ENCODE data around the gene IFI30. TPM values are rescaled to one million over a fixed set of nuclear protein-coding genes. Genes with fewer than 3 reads are reported as not detected.
"Not testable (repeated sequence)": the region's sequence is repeated elsewhere in the genome, so short reads cannot be mapped to it uniquely, and the experiment has no call there.

IFI30 gene
- total RNA-seq, 6 experiments from 2014 or later: 4.9 to 9.0 (median 6.0) TPM

DNA sequence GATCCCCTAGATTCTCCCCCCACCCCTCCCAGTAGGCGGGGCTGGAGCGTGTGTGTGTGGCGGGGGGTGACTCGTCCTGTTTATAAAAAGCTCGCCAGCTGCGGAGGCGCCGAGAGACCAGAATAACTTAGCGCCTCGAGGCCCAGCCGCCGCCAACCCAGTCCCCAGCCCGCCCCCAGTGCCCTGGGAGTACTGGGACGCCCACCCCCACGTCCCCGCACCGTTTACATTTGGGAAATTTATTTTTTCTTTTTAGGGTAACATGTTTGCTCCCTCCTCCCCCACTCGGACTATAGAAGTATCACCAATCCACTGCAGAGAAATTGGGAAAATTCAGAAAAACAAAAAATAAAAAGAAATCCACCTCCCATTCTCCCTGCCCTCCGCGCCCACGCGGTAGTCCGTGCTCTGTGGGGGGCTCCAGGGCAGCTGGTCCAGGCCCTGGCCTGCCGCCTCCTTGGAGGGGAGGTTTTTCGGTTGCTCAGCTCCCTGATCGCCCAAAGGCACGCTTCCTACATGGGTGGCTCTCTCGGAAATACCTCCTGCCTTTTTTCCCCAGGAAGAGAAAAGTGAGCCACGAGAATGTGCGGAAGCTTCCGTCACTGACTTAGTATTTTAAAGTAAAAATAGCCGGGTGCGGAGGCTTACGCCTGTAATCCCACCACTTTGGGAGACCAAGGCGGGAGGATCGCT is 31.7 kb downstream of the IFI30 start:
- DNase-seq: peak; percentile 50
- peaks cover 5% of the 10 kb centered on the region for H3K27me3 Mint-ChIP-seq (ENCODE audit: insufficient read depth)
- H3K9me3 Mint-ChIP-seq: no peaks in the 10 kb centered on the region
- peak overlapping the region; percentile 96 for H3K27ac Mint-ChIP-seq
- peak overlapping the region; percentile 94 for H3K4me3 Mint-ChIP-seq
- TF ChIP-seq, protein P1, sequence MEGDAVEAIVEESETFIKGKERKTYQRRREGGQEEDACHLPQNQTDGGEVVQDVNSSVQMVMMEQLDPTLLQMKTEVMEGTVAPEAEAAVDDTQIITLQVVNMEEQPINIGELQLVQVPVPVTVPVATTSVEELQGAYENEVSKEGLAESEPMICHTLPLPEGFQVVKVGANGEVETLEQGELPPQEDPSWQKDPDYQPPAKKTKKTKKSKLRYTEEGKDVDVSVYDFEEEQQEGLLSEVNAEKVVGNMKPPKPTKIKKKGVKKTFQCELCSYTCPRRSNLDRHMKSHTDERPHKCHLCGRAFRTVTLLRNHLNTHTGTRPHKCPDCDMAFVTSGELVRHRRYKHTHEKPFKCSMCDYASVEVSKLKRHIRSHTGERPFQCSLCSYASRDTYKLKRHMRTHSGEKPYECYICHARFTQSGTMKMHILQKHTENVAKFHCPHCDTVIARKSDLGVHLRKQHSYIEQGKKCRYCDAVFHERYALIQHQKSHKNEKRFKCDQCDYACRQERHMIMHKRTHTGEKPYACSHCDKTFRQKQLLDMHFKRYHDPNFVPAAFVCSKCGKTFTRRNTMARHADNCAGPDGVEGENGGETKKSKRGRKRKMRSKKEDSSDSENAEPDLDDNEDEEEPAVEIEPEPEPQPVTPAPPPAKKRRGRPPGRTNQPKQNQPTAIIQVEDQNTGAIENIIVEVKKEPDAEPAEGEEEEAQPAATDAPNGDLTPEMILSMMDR (IDR thresholded peaks at IDR 0.05): peak; percentile 18; the same call in 1 of the 2 replicates
- peaks cover 45% of the 10 kb centered on the region for H3K4me1 Mint-ChIP-seq (ENCODE audit: low read depth)
- peaks cover 9% of the 10 kb centered on the region; the same call in 1 of the 2 replicates for H3K36me3 Mint-ChIP-seq (ENCODE audit: low read depth)

DNA sequence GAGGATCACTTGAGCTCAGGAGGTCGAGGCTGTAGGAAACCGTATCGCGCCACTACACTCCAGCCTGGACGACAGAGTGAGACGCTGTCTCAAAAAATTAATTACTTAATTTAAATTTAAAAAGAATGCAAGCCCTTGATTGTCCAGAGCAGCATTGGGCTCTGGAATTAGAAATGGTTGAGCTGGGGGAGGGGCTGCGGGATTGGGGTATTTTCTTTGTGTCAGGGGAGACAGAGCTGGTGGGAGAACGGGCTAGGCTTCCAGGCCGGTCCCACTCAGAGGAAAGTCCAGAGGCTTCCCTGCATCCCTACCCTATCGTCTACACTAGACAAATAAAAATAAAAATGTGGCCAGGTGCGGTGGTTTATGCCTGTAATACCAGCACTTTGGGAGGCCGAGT is 32.4 kb downstream of the IFI30 start:
- DNase-seq: no peak
- Mint-ChIP-seq H3K4me3 (no peak overlapping the region; the same call in 1 of the 2 replicates), H3K27me3 (ENCODE audit: insufficient read depth) (peaks cover 5% of the 10 kb centered on the region), H3K27ac (peak overlapping the region; percentile 96), H3K36me3 (ENCODE audit: low read depth) (peaks cover 9% of the 10 kb centered on the region; the same call in 1 of the 2 replicates), H3K4me1 (ENCODE audit: low read depth) (peaks cover 48% of the 10 kb centered on the region), H3K9me3 (no peaks in the 10 kb centered on the region)
- TF ChIP-seq, protein P1 (IDR thresholded peaks at IDR 0.05): no peak

DNA sequence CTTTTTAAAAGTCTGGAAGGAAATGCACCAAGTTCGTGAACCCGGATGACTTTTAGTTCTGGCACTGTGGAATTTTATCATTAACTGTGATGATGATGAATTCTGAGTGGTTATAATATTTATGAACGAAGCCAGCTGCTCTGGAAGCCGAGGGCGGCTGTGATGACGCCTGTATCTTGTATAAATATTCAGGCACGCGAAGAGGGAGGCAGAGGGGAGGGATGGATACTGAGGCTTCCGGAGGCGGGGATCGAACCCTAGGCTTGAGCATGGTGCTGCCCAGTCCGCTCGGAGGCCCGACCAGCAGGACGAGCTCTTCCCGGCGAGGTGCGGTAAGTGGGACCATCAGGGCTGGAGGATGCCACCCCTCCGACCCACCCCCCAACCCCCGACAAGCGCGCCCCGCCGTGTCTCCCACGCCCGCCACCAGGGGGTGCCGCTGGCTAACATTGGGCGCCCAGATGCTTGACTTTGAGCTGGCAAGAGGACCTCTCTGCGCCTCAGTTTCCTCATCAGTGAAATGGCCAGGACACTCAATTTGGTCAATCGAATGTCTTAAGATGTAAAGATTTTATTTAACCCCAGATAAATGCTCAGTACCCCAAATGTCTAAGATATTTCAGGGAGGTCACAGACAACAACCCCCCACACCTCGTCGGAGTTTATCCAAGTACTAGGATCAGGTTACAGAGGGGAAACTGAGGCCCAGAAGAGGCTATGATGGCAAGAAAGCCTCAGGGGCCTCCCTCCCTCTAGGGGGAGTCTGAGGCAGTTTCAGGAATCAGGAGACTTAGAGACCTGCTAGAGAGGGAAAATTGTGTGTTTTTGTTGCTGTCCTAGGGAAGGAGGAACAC is 34.7 kb downstream of the IFI30 start:
- Mint-ChIP-seq H3K4me1 (ENCODE audit: low read depth) (peaks cover 39% of the 10 kb centered on the region), H3K4me3 (peak overlapping the region; percentile 68), H3K27me3 (ENCODE audit: insufficient read depth) (peaks cover 3% of the 10 kb centered on the region), H3K27ac (peak overlapping the region; percentile 67), H3K36me3 (ENCODE audit: low read depth) (no peaks in the 10 kb centered on the region), H3K9me3 (no peaks in the 10 kb centered on the region)
- peak; percentile 74 for DNase-seq
- TF ChIP-seq, protein P1 (IDR thresholded peaks at IDR 0.05): peak; percentile 89

DNA sequence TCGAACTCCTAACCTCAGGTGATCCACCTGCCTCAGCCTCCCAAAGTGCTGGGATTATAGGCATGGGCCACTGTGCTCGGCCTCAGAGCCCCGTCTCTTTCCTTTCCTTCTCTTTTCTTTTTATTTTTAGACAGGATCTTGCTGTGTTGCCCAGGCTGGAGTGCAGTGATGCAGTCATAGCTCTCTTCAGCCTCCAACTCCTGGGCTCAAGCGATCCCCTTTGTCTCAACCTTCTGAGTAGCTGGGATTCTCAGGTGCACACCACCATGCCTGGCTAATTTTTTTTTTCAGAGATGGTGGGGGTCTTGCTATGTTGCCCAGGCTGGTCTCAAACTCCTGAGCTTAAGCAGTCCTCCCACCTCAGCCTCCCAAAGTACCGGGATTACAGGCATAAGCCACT is 36.3 kb downstream of the IFI30 start:
- not testable (repeated sequence) for H3K9me3 Mint-ChIP-seq; H3K27me3 Mint-ChIP-seq (ENCODE audit: insufficient read depth); DNase-seq; H3K27ac Mint-ChIP-seq; H3K4me3 Mint-ChIP-seq; H3K36me3 Mint-ChIP-seq (ENCODE audit: low read depth)
- H3K4me1 Mint-ChIP-seq (ENCODE audit: low read depth): peaks cover 42% of the 10 kb centered on the region

DNA sequence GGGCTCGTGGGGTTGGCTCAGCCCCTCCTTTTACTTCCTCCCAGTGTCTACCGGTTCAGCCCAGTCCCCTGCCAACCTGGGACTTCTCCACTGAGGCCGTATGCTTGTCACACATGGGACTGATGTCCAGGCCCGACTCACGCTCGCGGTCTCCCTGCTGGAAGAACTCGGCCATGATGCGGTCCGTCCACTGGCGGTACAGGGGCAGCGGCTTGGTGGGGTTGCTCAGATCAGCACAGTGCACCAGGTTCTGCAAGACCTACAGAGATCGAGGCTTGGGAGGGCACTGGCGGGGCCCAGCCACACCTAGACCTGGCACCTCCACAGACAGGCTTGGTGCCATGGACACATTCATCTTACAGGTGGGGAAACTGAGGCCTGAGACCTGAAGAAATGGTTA is 38.1 kb downstream of the IFI30 start:
- TF ChIP-seq, protein P1 (IDR thresholded peaks at IDR 0.05): no peak
- DNase-seq: no peak
- no peak overlapping the region for H3K4me3 Mint-ChIP-seq

More for the DNA sequence above, 38.1 kb downstream of the IFI30 start:
- Mint-ChIP-seq H3K27me3 (ENCODE audit: insufficient read depth) (peaks cover 3% of the 10 kb centered on the region), H3K4me1 (ENCODE audit: low read depth) (peaks cover 42% of the 10 kb centered on the region), H3K27ac (no peak overlapping the region), H3K36me3 (ENCODE audit: low read depth) (no peaks in the 10 kb centered on the region), H3K9me3 (no peaks in the 10 kb centered on the region)
